Measurements from ENCODE around the gene DOK3. TPM values are rescaled to one million over a fixed set of nuclear protein-coding genes. Genes with fewer than 3 reads are reported as not detected.

Gene DOK3
- total RNA-seq, 1 donor = 2.6 TPM

DNA sequence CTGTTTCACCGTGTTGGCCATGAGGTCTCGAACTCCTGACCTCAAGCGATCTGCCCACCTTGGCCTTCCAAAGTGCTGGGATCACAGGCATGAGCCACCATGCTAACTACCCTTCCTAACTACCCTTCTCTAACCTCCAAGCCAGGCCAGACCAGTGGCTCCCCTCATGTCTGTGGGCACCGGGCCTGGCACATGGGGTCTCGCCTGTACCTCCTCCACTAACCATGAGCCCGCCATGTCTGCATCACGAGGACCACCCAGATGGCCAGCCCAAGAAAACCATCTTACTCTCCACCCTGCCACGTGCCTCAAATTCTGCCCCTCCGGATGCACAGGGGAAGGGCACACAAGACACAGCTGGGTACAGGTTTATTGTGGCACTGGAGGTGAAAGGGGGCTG is 26.6 kb downstream of the DOK3 start:
- TF ChIP-seq CTCF (IDR thresholded peaks at IDR 0.05; ENCODE audit: insufficient read depth, low read depth, low read length) = no peak
- no peak for DNase-seq (ENCODE audit: low read depth)
- no peak overlapping the region for H3K4me3 ChIP-seq (ENCODE audit: low read depth, low read length)

- no peak for TF ChIP-seq CTCF (IDR thresholded peaks at IDR 0.05; ENCODE audit: insufficient read depth, low read depth, low read length)
- no peak overlapping the region for H3K4me3 ChIP-seq (ENCODE audit: low read depth, low read length)
- DNase-seq (ENCODE audit: low read depth) = no peak
Observed at GRCh38 chr5:177482359-177482795, 27.2 kb downstream of the DOK3 start.

GRCh38 chr5:177479774-177480173 is 29.9 kb downstream of the DOK3 start:
- no peak overlapping the region for H3K4me3 ChIP-seq (ENCODE audit: low read depth, low read length)
- no peak for TF ChIP-seq CTCF (IDR thresholded peaks at IDR 0.05; ENCODE audit: insufficient read depth, low read depth, low read length)
- DNase-seq (ENCODE audit: low read depth) = peak; percentile 90

DNA sequence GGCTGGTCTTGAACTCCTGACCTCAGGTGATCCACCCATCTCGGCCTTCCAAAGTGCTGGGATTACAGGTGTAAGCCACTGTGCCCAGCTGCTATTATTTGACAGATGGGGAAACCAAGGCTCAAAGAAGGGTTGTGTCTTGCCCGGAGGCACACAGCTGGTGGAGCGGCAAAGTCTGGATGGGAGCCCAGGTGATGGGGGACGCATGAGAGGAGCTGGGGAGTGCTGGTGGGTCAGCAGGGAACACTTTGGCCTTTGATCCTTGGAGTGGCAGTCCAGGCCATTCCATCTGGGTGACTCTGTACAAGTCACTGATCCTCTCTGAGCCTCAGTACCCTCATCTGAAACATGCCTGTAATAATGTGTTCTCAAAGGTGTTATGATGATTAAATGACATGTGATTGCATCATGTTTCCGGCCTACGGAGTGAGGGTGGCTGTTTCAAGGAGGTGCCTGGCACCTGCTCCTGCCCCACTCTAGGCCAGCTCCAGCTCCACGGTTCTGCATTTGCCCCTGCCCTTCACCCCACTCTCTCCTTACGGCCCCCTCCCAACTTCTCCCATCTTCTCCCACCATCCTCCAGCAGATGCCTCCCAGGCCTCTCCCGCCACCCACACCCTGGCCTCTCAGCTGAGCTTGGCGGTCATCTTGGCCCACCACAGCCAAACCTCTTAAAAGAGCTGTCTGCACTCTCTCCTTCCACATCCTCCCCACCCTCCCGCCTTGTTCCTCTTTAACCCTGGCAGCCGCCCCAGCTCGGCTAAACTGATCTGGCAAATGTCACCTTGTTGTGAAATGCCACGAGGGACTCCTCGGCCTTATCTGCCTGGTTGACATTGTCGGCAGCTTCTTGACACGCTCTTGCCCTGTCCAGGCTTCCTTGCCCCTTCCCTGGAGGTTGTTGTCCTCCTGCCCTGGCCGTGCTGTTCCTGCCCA is 30.6 kb downstream of the DOK3 start:
- peak; percentile 90 for DNase-seq (ENCODE audit: low read depth)

DNA sequence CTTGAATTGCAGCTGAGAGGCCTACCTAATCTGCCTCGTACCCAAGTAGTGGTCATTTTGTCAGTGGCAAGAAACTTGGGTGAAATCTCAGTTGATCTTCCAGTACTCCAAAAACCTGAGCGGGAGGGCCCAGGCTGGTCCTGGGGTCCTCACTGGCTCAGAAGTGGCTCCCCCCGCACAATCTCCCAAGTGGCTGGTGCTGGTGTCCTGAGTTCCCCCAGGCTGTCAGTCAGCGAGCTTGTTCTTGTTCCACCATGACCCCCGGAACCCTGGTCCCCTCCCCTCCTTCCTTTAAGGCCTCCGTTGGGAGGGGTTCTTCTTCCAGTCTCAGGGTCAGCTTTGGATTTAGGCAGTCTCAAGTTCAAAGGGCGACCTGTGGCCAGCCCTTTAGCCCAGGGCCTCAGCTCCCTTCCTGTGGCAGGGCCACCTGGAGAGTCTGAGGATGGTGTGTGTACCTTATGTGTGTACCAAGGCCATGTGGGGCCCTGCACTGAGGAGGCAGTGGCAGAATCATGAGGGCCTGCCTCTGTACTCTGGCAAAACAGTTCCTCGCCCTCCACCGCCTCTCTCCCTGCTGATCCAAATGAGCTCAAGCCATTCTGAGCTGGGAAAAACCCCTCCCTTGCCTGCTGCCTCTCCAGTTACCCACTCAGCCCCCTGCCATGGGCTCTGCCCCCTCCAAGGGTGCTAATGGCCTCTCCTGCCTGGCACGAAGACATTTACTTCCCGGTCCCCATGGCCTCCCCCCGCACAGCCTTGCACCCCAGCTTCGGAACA is 31.7 kb downstream of the DOK3 start:
- DNase-seq (ENCODE audit: low read depth) = no peak
- no peak overlapping the region for H3K4me3 ChIP-seq (ENCODE audit: low read depth, low read length)
- no peak for TF ChIP-seq CTCF (IDR thresholded peaks at IDR 0.05; ENCODE audit: insufficient read depth, low read depth, low read length)

More for the DNA sequence above, 30.6 kb downstream of the DOK3 start:
- no peak overlapping the region for H3K4me3 ChIP-seq (ENCODE audit: low read depth, low read length)
- TF ChIP-seq CTCF (IDR thresholded peaks at IDR 0.05; ENCODE audit: insufficient read depth, low read depth, low read length) = no peak

GRCh38 chr5:177476531-177477233 is 32.9 kb downstream of the DOK3 start:
- DNase-seq (ENCODE audit: low read depth) = peak; percentile 91
- TF ChIP-seq CTCF (IDR thresholded peaks at IDR 0.05; ENCODE audit: insufficient read depth, low read depth, low read length) = no peak
- H3K4me3 ChIP-seq (ENCODE audit: low read depth, low read length) = no peak overlapping the region

Data from fibroblast of villous mesenchyme (primary cell).